Gastrocnemius medialis (tissue), 4 donors: ENCODE measurements around the gene VPS26C. TPM values are rescaled to one million over a fixed set of nuclear protein-coding genes. Genes with fewer than 3 reads are reported as not detected.
A peak's percentile ranks its signal among the peaks of the same experiment; 100 is the strongest.

Source experiments
- ATAC-seq, 2 donors: fragments of 150-250 bp; one replicate each; pipeline ENCODE4 v1.9.1; 2016
- DNase-seq, 2 donors: peaks; one replicate each; pipeline ENCODE4 v3.0.0-alpha.2; 2019
- H3K27ac ChIP-seq, 4 donors: fragments of 200-600 bp; sonication (generic); 1 replicate in 1 of 4; 2 replicates in 3 of 4; pipeline ENCODE4 v1.5.1; 2016 to 2018; ENCODE audit warnings: mild to moderate bottlenecking in 2 of 4, moderate library complexity in 1 of 4
- H3K27me3 ChIP-seq, 3 donors: fragments of 200-600 bp; sonication (generic) in 2 of 3; 1 replicate in 1 of 3; 2 replicates in 2 of 3; pipeline versions ENCODE4 v1.5.1 to v1.6.0; 2016 to 2019; ENCODE audit warnings: mild to moderate bottlenecking in 1 of 3, moderate library complexity in 1 of 3
- H3K36me3 ChIP-seq, 2 donors: fragments of 200-600 bp; sonication (generic) in 1 of 2; one replicate each; pipeline ENCODE4 v1.5.1; 2017 to 2018
- H3K4me1 ChIP-seq, 2 donors: fragments of 200-600 bp; sonication (generic) in 1 of 2; one replicate each; pipeline ENCODE4 v1.5.1; 2016 to 2017; ENCODE audit warnings: mild to moderate bottlenecking in 2 of 2
- H3K4me3 ChIP-seq, 4 donors: fragments of 200-600 bp; sonication (generic) in 3 of 4; 1 replicate in 1 of 4; 2 replicates in 3 of 4; pipeline ENCODE4 v1.5.1; 2016 to 2019; ENCODE audit warnings: mild to moderate bottlenecking in 2 of 4
- H3K9me3 ChIP-seq, 3 donors: fragments of 200-600 bp; sonication (generic) in 2 of 3; 1 replicate in 1 of 3; 2 replicates in 2 of 3; pipeline ENCODE4 v1.5.1; 2016 to 2019
- CTCF ChIP-seq, 5 experiments: fragments of 450-650 bp in 3 of 5; fragments of 200-600 bp in 2 of 5; sonication (generic) in 2 of 5; IDR thresholded peaks in 4 of 5; conservative IDR thresholded peaks in 1 of 5; 1 replicate in 4 of 5; 2 replicates in 1 of 5; pipeline ENCODE4 v1.5.1; 2016 to 2019; ENCODE audit warnings: antibody characterized with exemption in 5 of 5, mild to moderate bottlenecking in 3 of 5, moderate library complexity in 3 of 5
- POLR2A ChIP-seq, 2 donors: fragments of 450-650 bp; IDR thresholded peaks; one replicate each; pipeline ENCODE4 v1.6.1; 2017; ENCODE audit warnings: antibody characterized with exemption in 2 of 2, mild to moderate bottlenecking in 2 of 2, moderate library complexity in 2 of 2
- in situ Hi-C, 4 donors: fragments of 200-750 bp; cut with MboI; loops; one replicate each; pipeline versions ENCODE4 v1.15.0 to v1.8.0; 2017; ENCODE audit warnings: low sequenced_read_pairs in 4 of 4
- intact Hi-C: fragments of 100-400 bp; cut with DNase I; formaldehyde crosslinking; loops from one replicate; pipeline ENCODE4 v1.15.1; 2023; ENCODE audit warnings: low total_unique reads
- total RNA-seq, 4 donors: library from RNA; depleted of rRNA; stranded (reverse); fragments of >200 nt; gene quantifications; one replicate each; pipeline versions ENCODE4 v1.1.0 to v1.2.3, GENCODE V29; 2016

Gene VPS26C
- total RNA-seq, 4 donors from 2014 or later: 57.6 to 82.7 (median 75.4) TPM

- Histone ChIP-seq H3K36me3 (peaks cover 0 to 37% of the 10 kb centered on the region in 2 donors), H3K4me3 (no peak overlapping the region), H3K4me1 (no peaks in the 10 kb centered on the region), H3K27ac (no peak overlapping the region), H3K9me3 (no peaks in the 10 kb centered on the region), H3K27me3 (no peaks in the 10 kb centered on the region)
- DNase-seq (no peak), ATAC-seq (no peak)
- in situ Hi-C loops: no loop called here
- no peak for TF ChIP-seq CTCF (IDR thresholded peaks at IDR 0.05 in 4 of 5, conservative IDR thresholded peaks at IDR 0.05 in 1 of 5)
- intact Hi-C loops: no loop called here
Measured at GRCh38 chr21:37186983-37187382, 80.2 kb downstream of the VPS26C start.

GRCh38 chr21:37184784-37185593 lies 82.1 kb downstream of the VPS26C start:
- Histone ChIP-seq H3K4me3 (no peak overlapping the region), H3K27me3 (no peaks in the 10 kb centered on the region), H3K9me3 (no peaks in the 10 kb centered on the region), H3K27ac (no peak overlapping the region), H3K36me3 (peaks cover 0 to 26% of the 10 kb centered on the region in 2 donors), H3K4me1 (no peaks in the 10 kb centered on the region)
- DNase-seq: no peak
- no peak for TF ChIP-seq CTCF (IDR thresholded peaks at IDR 0.05 in 4 of 5, conservative IDR thresholded peaks at IDR 0.05 in 1 of 5)
- no peak for TF ChIP-seq POLR2A (IDR thresholded peaks at IDR 0.05)
- in situ Hi-C loops: no loop called here
- ATAC-seq: no peak
- intact Hi-C loops: no loop called here

GRCh38 chr21:37183749-37184148 lies 83.4 kb downstream of the VPS26C start:
- DNase-seq (no peak), ATAC-seq (no peak)
- TF ChIP-seq CTCF (IDR thresholded peaks at IDR 0.05 in 4 of 5, conservative IDR thresholded peaks at IDR 0.05 in 1 of 5) (no peak), POLR2A (IDR thresholded peaks at IDR 0.05) (no peak)
- no peak overlapping the region for H3K4me3 ChIP-seq
- peaks cover 0 to 22% of the 10 kb centered on the region in 2 donors for H3K36me3 ChIP-seq
- intact Hi-C loops: no loop called here
- H3K27me3 ChIP-seq: no peaks in the 10 kb centered on the region
- no peaks in the 10 kb centered on the region for H3K4me1 ChIP-seq
- in situ Hi-C loops: no loop called here
- no peaks in the 10 kb centered on the region for H3K9me3 ChIP-seq
- H3K27ac ChIP-seq: peak overlapping the region in 2 of 4 donors; percentile 10 to 19

GRCh38 chr21:37182222-37182621 lies 84.9 kb downstream of the VPS26C start:
- Histone ChIP-seq H3K9me3 (no peaks in the 10 kb centered on the region), H3K27ac (peak overlapping the region; percentile 78 to 85 (median 82)), H3K4me1 (no peaks in the 10 kb centered on the region), H3K4me3 (no peak overlapping the region), H3K36me3 (peaks cover 0 to 9% of the 10 kb centered on the region in 2 donors), H3K27me3 (no peaks in the 10 kb centered on the region)
- TF ChIP-seq POLR2A (IDR thresholded peaks at IDR 0.05) (no peak), CTCF (IDR thresholded peaks at IDR 0.05 in 4 of 5, conservative IDR thresholded peaks at IDR 0.05 in 1 of 5) (no peak)
- in situ Hi-C loops (no loop called here), intact Hi-C loops (no loop called here)
- DNase-seq: no peak
- no peak for ATAC-seq
